Activated CD4-positive, alpha-beta T cell treated with anti-CD3 and anti-CD28 coated beads, Interleukin-2, amount 10 ng/mL, durations not matched to agents 7 days and 5 days (primary cell): ENCODE results near the gene ISG20L2. TPM values are rescaled to one million over a fixed set of nuclear protein-coding genes. Genes with fewer than 3 reads are reported as not detected.

Experiments used
- CTCF ChIA-PET: fragments of 350-600 bp; sonication (Branson Sonifier 250); formaldehyde crosslinking; loops from one replicate; lab custom pipeline; 2021; ENCODE audit warnings: antibody characterized with exemption; lab: Charles Lee
- POLR2A ChIA-PET: fragments of 350-600 bp; sonication (Branson Sonifier 250); formaldehyde crosslinking; loops from one replicate; lab custom pipeline; 2021; ENCODE audit warnings: antibody characterized with exemption; lab: Charles Lee
- DNase-seq: peaks from one replicate; pipeline ENCODE4 v3.0.0-alpha.2; 2020
- H3K27ac Mint-ChIP-seq: one replicate; pipeline ENCODE4 v1.8.0; 2021; ENCODE audit warnings: mild to moderate bottlenecking, moderate library complexity, mixed read lengths
- H3K27me3 Mint-ChIP-seq: one replicate; pipeline ENCODE4 v1.8.0; 2021; ENCODE audit warnings: mixed read lengths
- H3K36me3 Mint-ChIP-seq: one replicate; pipeline ENCODE4 v1.8.0; 2021; ENCODE audit warnings: low read depth, mixed read lengths
- H3K4me1 Mint-ChIP-seq: one replicate; pipeline ENCODE4 v1.8.0; 2021; ENCODE audit warnings: mixed read lengths
- H3K4me3 Mint-ChIP-seq: one replicate; pipeline ENCODE4 v1.8.0; 2021; ENCODE audit warnings: mild to moderate bottlenecking, moderate library complexity, mixed read lengths
- H3K9me3 Mint-ChIP-seq: one replicate; pipeline ENCODE4 v1.8.0; 2021; ENCODE audit warnings: mixed read lengths
- total RNA-seq, 2 experiments: library from RNA; stranded (reverse); gene quantifications; one replicate each; pipeline ENCODE4 v1.2.3, GENCODE V29; 2021

ISG20L2 gene
- total RNA-seq, 2 experiments from 2014 or later, result 47.0 to 58.0 TPM

GRCh38 chr1:156690675-156691036 lies 37.9 kb downstream of the ISG20L2 start:
- H3K27ac Mint-ChIP-seq, result no peak overlapping the region
- H3K4me3 Mint-ChIP-seq, result no peak overlapping the region
- POLR2A ChIA-PET, result no interaction called here
- no peaks in the 10 kb centered on the region for H3K9me3 Mint-ChIP-seq
- H3K27me3 Mint-ChIP-seq, result peaks cover 63% of the 10 kb centered on the region
- no peak for DNase-seq
- CTCF ChIA-PET, result interaction anchor here (1.1 to 5.0 kb wide), 18 partner anchors 8 to 199 kb away, joined by 3 to 106 read pairs (median 7); partner anchors contain the start of genes CRABP2, ISG20L2, METTL25B and MRPL24
- H3K36me3 Mint-ChIP-seq, result no peaks in the 10 kb centered on the region
- peaks cover 24% of the 10 kb centered on the region for H3K4me1 Mint-ChIP-seq

- no peak for DNase-seq
- Mint-ChIP-seq H3K9me3 (no peaks in the 10 kb centered on the region), H3K36me3 (no peaks in the 10 kb centered on the region), H3K27ac (no peak overlapping the region), H3K27me3 (peaks cover 67% of the 10 kb centered on the region), H3K4me3 (no peak overlapping the region), H3K4me1 (peaks cover 24% of the 10 kb centered on the region)
- ChIA-PET POLR2A (no interaction called here), CTCF (interaction anchor here (0.6 to 5.0 kb wide), 46 partner anchors 9 to 233 kb away, joined by 3 to 106 read pairs (median 4); partner anchors contain the start of genes CRABP2, HDGF, ISG20L2 and LRRC71)
These were observed 38.5 kb downstream of the ISG20L2 start for GRCh38 chr1:156689953-156690674.

DNA sequence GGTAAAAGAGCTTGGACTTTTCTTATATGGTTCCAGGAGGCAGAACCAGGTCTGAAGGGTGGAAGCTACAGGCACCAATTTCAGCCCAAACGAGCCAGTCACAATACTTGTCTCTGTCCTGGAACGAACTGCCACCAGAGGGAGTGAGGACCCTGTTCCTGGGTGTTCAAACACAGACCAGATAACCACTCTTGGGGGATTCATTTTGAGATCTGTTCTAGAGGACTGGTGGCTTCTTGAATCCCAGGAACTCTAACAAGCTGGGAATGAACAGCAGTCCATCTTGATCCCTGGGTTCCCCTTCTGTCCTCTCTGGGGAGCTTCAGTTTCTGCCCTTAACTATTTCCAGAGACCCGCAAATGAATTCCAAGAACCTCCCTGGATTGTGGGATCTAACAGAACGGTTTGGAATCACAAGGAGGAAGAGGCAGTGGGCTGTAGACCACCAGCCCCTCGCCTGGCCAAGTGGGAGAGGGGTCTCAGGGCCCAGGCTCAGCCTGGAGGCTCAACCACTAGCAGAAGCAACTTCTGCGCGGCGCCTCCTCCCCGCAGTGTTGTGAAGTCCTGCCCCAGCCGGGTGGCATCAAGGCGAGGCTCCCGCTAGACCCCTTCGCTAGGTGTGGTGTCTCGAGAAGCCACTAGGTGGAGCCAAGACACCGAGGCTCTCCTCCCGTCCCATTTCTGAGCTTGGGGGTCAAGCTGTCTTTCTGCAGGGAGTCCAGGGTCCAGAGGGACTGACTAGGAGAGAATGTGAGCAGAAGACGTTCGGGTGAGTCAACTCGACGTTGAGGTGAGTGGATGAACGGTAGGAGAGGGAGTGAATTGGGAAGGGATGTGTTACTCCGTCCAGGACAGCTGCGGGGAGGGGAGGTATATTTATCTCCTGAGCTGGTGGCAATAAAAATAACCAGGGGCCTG lies 39.3 kb downstream of the ISG20L2 start:
- H3K27ac Mint-ChIP-seq, result no peak overlapping the region
- peak; percentile 76 for DNase-seq
- no peaks in the 10 kb centered on the region for H3K36me3 Mint-ChIP-seq
- no peaks in the 10 kb centered on the region for H3K9me3 Mint-ChIP-seq
- CTCF ChIA-PET, result interaction anchor here (0.6 to 5.0 kb wide), 44 partner anchors 9 to 232 kb away, joined by 3 to 106 read pairs (median 4); partner anchors contain the start of genes CRABP2, HDGF, ISG20L2 and LRRC71
- peaks cover 63% of the 10 kb centered on the region for H3K27me3 Mint-ChIP-seq
- POLR2A ChIA-PET, result interaction anchor here (0.8 kb wide), 1 partner anchor 37 kb away, joined by 4 read pairs; no protein-coding TSS in a partner anchor
- no peak overlapping the region for H3K4me3 Mint-ChIP-seq
- peaks cover 31% of the 10 kb centered on the region for H3K4me1 Mint-ChIP-seq

GRCh38 chr1:156684227-156684782 lies 44.3 kb downstream of the ISG20L2 start:
- Mint-ChIP-seq H3K27ac (no peak overlapping the region), H3K4me1 (peaks cover 19% of the 10 kb centered on the region), H3K36me3 (no peaks in the 10 kb centered on the region), H3K4me3 (no peak overlapping the region), H3K27me3 (peaks cover 41% of the 10 kb centered on the region), H3K9me3 (no peaks in the 10 kb centered on the region)
- peak; percentile 54 for DNase-seq
- POLR2A ChIA-PET, result no interaction called here
- CTCF ChIA-PET, result interaction anchor here (0.6 to 4.8 kb wide), 13 partner anchors 9 to 2000 kb away, joined by 3 to 31 read pairs (median 4); partner anchors contain the start of gene CRABP2

GRCh38 chr1:156682166-156682890 lies 46.2 kb downstream of the ISG20L2 start:
- Mint-ChIP-seq H3K36me3 (no peaks in the 10 kb centered on the region), H3K9me3 (no peaks in the 10 kb centered on the region), H3K4me3 (no peak overlapping the region), H3K27ac (no peak overlapping the region), H3K4me1 (peaks cover 21% of the 10 kb centered on the region), H3K27me3 (peaks cover 45% of the 10 kb centered on the region)
- CTCF ChIA-PET, result interaction anchor here (0.9 to 3.5 kb wide), 7 partner anchors 11 to 46 kb away, joined by 3 to 26 read pairs (median 4); partner anchors contain the start of genes CRABP2, ISG20L2 and METTL25B
- no peak for DNase-seq
- POLR2A ChIA-PET, result no interaction called here

- Mint-ChIP-seq H3K4me3 (no peak overlapping the region), H3K27me3 (peaks cover 49% of the 10 kb centered on the region), H3K4me1 (peaks cover 21% of the 10 kb centered on the region), H3K27ac (peak overlapping the region; percentile 43), H3K36me3 (no peaks in the 10 kb centered on the region), H3K9me3 (no peaks in the 10 kb centered on the region)
- ChIA-PET CTCF (interaction anchor here (0.9 to 5.9 kb wide), 8 partner anchors 9 to 54 kb away, joined by 3 to 41 read pairs (median 4); partner anchors contain the start of genes CRABP2, ISG20L2 and METTL25B), POLR2A (no interaction called here)
- DNase-seq, result no peak
These were observed 47.2 kb downstream of the ISG20L2 start for GRCh38 chr1:156681196-156681960.

GRCh38 chr1:156680056-156680455 lies 48.5 kb downstream of the ISG20L2 start:
- POLR2A ChIA-PET, result no interaction called here
- DNase-seq, result no peak
- H3K27me3 Mint-ChIP-seq, result peaks cover 53% of the 10 kb centered on the region
- CTCF ChIA-PET, result interaction anchor here (0.9 to 5.9 kb wide), 6 partner anchors 10 to 53 kb away, joined by 3 to 41 read pairs (median 4); no protein-coding TSS in a partner anchor
- H3K9me3 Mint-ChIP-seq, result no peaks in the 10 kb centered on the region
- H3K4me1 Mint-ChIP-seq, result peaks cover 21% of the 10 kb centered on the region
- H3K36me3 Mint-ChIP-seq, result no peaks in the 10 kb centered on the region
- H3K27ac Mint-ChIP-seq, result no peak overlapping the region
- no peak overlapping the region for H3K4me3 Mint-ChIP-seq

DNA sequence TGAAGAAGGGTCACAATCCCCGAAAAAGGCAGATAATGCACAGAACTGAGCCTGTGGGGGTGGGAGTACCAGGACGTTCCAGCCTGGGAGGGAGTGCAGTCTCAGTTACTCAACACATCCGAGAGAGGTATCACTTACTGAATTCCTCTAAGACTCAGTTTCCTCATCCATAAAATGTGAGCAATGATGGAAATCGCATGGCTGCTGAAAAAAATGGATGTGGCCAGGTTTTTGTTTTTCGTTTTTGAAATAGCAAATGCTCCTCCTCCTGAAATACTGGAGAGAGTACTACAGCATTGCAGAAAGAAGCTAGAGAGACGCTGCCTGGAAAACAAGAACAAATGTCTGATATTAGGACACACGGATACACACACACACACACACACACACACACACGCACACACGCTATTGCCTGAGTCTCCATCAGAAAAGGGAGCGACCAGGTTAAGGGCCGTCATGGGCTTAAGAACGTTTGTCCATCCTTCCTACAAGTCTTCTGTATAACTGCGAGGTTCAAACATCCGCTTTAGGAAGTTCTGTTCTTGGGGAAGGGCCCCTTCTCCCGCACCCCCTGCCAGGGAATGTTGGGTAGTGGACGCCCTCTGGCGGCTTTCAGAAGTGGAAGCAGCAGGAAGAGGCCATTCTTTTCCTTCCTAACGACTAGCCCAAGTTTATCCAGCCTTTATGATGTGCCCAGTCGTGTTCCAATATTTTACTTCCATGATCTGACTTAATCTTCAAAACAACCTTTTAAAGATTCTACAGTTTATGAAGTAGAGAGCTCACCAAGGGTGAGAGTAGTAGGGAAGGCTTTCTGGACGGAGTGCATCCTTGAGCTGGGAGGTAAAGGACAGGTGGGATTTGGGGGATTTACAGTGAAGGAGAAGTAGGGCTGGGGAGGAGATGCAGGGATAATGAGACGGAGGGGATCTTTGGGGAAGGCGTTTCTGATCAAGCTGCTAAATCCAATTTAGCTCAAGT lies 50.7 kb downstream of the ISG20L2 start:
- ChIA-PET POLR2A (interaction anchor here (0.5 to 0.6 kb wide), 2 partner anchors 76 to 186 kb away, joined by 3 to 6 read pairs; partner anchors contain the start of gene GPATCH4), CTCF (interaction anchor here (0.7 to 5.9 kb wide), 14 partner anchors 8 to 53 kb away, joined by 3 to 41 read pairs (median 4); no protein-coding TSS in a partner anchor)
- peak; percentile 34 for DNase-seq
- H3K9me3 Mint-ChIP-seq, result no peaks in the 10 kb centered on the region
- H3K36me3 Mint-ChIP-seq, result no peaks in the 10 kb centered on the region
- H3K27ac Mint-ChIP-seq, result no peak overlapping the region
- H3K27me3 Mint-ChIP-seq, result peaks cover 69% of the 10 kb centered on the region
- H3K4me3 Mint-ChIP-seq, result no peak overlapping the region
- H3K4me1 Mint-ChIP-seq, result peaks cover 3% of the 10 kb centered on the region

GRCh38 chr1:156676820-156677615 lies 51.5 kb downstream of the ISG20L2 start, which contains the start of gene NES:
Gene NES, minus strand, starts transcription at chr1:156677407. Its CDS starts 143 bp downstream, at chr1:156677264.
- no peaks in the 10 kb centered on the region for H3K36me3 Mint-ChIP-seq
- POLR2A ChIA-PET, result interaction anchor here (0.6 kb wide), 1 partner anchor 185 kb away, joined by 3 read pairs; no protein-coding TSS in a partner anchor
- H3K27ac Mint-ChIP-seq, result no peak within 1 kb of the TSS
- H3K27me3 Mint-ChIP-seq, result peaks cover 75% of the 10 kb centered on the region
- peaks cover 3% of the 10 kb centered on the region for H3K4me1 Mint-ChIP-seq
- DNase-seq, result no peak
- H3K4me3 Mint-ChIP-seq, result no peak within 1 kb of the TSS
- CTCF ChIA-PET, result interaction anchor here (0.8 to 5.9 kb wide), 11 partner anchors 9 to 251 kb away, joined by 3 to 41 read pairs (median 3); no protein-coding TSS in a partner anchor
- no peaks in the 10 kb centered on the region for H3K9me3 Mint-ChIP-seq
